ES-I3 (cell line): ENCODE results near the gene NKTR.

Experiments used
- H3K36me3 ChIP-seq: 2 replicates; pipeline ENCODE4 v1.6.1; 2013; ENCODE audit warnings: mild to moderate bottlenecking, low read length, control low read depth, moderate library complexity; ENCODE audit not compliant: insufficient read depth
- H3K4me1 ChIP-seq: 2 replicates; pipeline ENCODE4 v1.6.1; 2013; ENCODE audit warnings: mild to moderate bottlenecking, control low read depth, low read length; ENCODE audit not compliant: insufficient read depth
- H3K9ac ChIP-seq: 2 replicates; pipeline ENCODE4 v1.6.1; 2013; ENCODE audit warnings: low read depth, mild to moderate bottlenecking, low read length, moderate library complexity
- H3K9me3 ChIP-seq: 2 replicates; pipeline ENCODE4 v1.6.1; 2013; ENCODE audit warnings: mild to moderate bottlenecking, low read length, moderate library complexity; ENCODE audit not compliant: control insufficient read depth, insufficient read depth

Gene NKTR

GRCh38 chr3:42692667-42693529 lies 92.4 kb downstream of the NKTR start:
- Histone ChIP-seq H3K4me1 (no peaks in the 10 kb centered on the region), H3K9me3 (no peaks in the 10 kb centered on the region), H3K9ac (no peak overlapping the region), H3K36me3 (no peaks in the 10 kb centered on the region)

DNA sequence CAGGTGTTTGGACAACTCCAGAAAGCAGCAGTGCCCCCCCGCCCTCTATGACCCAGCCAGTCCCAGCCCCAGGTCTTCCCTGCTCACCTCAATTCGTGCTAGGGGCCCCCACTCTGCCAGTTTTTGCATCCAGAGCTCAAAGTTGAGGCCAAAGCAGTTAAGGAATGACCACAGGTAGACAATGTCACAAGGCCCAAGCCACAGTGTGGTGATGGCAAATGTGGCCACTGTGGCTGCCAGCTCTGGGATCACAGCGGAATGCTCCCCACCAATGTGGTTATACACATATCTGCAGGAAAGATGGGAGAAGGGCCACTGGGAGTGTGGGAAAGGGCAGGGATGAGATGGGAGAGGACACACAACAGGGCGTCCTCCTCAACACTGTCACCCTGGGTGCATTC lies 93.0 kb downstream of the NKTR start:
- no peak overlapping the region for H3K9ac ChIP-seq
- H3K36me3 ChIP-seq = no peaks in the 10 kb centered on the region
- no peaks in the 10 kb centered on the region for H3K4me1 ChIP-seq
- no peaks in the 10 kb centered on the region for H3K9me3 ChIP-seq

DNA sequence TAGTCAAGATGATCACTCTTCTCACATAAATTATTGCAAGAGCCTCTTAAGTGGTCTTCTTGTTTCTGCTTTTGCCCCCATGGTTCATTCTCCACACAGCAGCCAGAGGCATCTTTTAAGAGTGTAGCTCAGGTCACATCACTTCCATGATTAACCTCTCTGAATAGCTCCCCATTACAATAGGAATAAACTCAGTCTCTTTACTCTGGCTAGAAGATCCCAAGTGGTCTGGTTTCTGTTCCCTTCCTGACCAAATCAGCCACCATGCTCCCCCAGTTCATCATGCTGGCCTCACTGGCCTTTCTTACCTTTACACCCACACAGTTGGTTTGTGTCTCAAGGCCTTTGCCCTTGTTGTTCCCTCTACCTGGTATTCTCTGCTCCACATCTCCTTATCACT lies 93.9 kb downstream of the NKTR start:
- Histone ChIP-seq H3K9ac (no peak overlapping the region), H3K9me3 (no peaks in the 10 kb centered on the region), H3K36me3 (no peaks in the 10 kb centered on the region)

GRCh38 chr3:42696356-42697288 lies 96.1 kb downstream of the NKTR start:
- peaks cover 1% of the 10 kb centered on the region; the same call in 1 of the 2 replicates for H3K4me1 ChIP-seq
- no peaks in the 10 kb centered on the region for H3K36me3 ChIP-seq
- no peaks in the 10 kb centered on the region for H3K9me3 ChIP-seq
- H3K9ac ChIP-seq = no peak overlapping the region

More for the DNA sequence above, 93.9 kb downstream of the NKTR start:
- H3K4me1 ChIP-seq = no peaks in the 10 kb centered on the region

- H3K36me3 ChIP-seq = no peaks in the 10 kb centered on the region
Observed at GRCh38 chr3:42697289-42698051, 97.0 kb downstream of the NKTR start.

More at GRCh38 chr3:42697289-42698051, 97.0 kb downstream of the NKTR start:
- no peaks in the 10 kb centered on the region for H3K9me3 ChIP-seq
- H3K9ac ChIP-seq = no peak overlapping the region
- H3K4me1 ChIP-seq = peaks cover 7% of the 10 kb centered on the region; the same call in 1 of the 2 replicates
